Glutamatergic neuron (in vitro differentiated cells): ENCODE data around the gene HMG20B. TPM values are rescaled to one million over a fixed set of nuclear protein-coding genes. Genes with fewer than 3 reads are reported as not detected.

Source experiments
- DNase-seq: peaks from one replicate; pipeline ENCODE4 v3.0.0; 2022
- H3K27ac Mint-ChIP-seq: one replicate; pipeline ENCODE4 v1.8.0; 2020; ENCODE audit warnings: mild to moderate bottlenecking, mixed read lengths, inconsistent platforms; ENCODE audit not compliant: unreplicated experiment
- H3K27me3 Mint-ChIP-seq: one replicate; pipeline ENCODE4 v1.8.0; 2020; ENCODE audit warnings: mild to moderate bottlenecking, moderate library complexity, mixed read lengths, inconsistent platforms; ENCODE audit not compliant: unreplicated experiment
- H3K36me3 Mint-ChIP-seq: one replicate; pipeline ENCODE4 v1.8.0; 2020; ENCODE audit warnings: mild to moderate bottlenecking, mixed read lengths, inconsistent platforms; ENCODE audit not compliant: unreplicated experiment
- H3K4me1 Mint-ChIP-seq: one replicate; pipeline ENCODE4 v1.8.0; 2020; ENCODE audit warnings: mild to moderate bottlenecking, low read depth, mixed read lengths, inconsistent platforms; ENCODE audit not compliant: unreplicated experiment
- H3K4me3 Mint-ChIP-seq: one replicate; pipeline ENCODE4 v1.8.0; 2020; ENCODE audit warnings: mild to moderate bottlenecking, mixed read lengths, inconsistent platforms; ENCODE audit not compliant: unreplicated experiment
- H3K9me3 Mint-ChIP-seq: one replicate; pipeline ENCODE4 v1.8.0; 2020; ENCODE audit warnings: mild to moderate bottlenecking, moderate library complexity, mixed read lengths, inconsistent platforms; ENCODE audit not compliant: unreplicated experiment
- CTCF ChIP-seq: fragments of 200-600 bp; sonication (generic); IDR thresholded peaks from one replicate; pipeline ENCODE4 v1.5.0; 2021; ENCODE audit not compliant: partially characterized antibody, unreplicated experiment
- total RNA-seq: library from RNA; stranded (reverse); fragmentation: NEBNext Ultra II Directional; extraction: Animal tissue kit (Norgen Biotek cat#: 25700); gene quantifications from one replicate; pipeline ENCODE4 v1.2.1, GENCODE V29; 2021; ENCODE audit not compliant: unreplicated experiment

Gene HMG20B
- total RNA-seq, 1 donor from 2014 or later, result 55.3 TPM

- H3K36me3 Mint-ChIP-seq, result no peaks in the 10 kb centered on the region
- peaks cover 5% of the 10 kb centered on the region for H3K27me3 Mint-ChIP-seq
- H3K4me3 Mint-ChIP-seq, result no peak overlapping the region
- DNase-seq, result no peak
- no peak overlapping the region for H3K27ac Mint-ChIP-seq
- TF ChIP-seq CTCF, result no peak
- peaks cover 3% of the 10 kb centered on the region for H3K9me3 Mint-ChIP-seq
- H3K4me1 Mint-ChIP-seq, result peaks cover 4% of the 10 kb centered on the region
Measured at GRCh38 chr19:3550947-3551791, 21.6 kb upstream of the HMG20B start.

GRCh38 chr19:3551792-3552095 lies 21.0 kb upstream of the HMG20B start:
- TF ChIP-seq CTCF, result no peak
- Mint-ChIP-seq H3K9me3 (peaks cover 3% of the 10 kb centered on the region), H3K27me3 (peaks cover 10% of the 10 kb centered on the region), H3K36me3 (no peaks in the 10 kb centered on the region), H3K4me3 (no peak overlapping the region), H3K4me1 (peaks cover 9% of the 10 kb centered on the region), H3K27ac (no peak overlapping the region)
- DNase-seq, result no peak

GRCh38 chr19:3554254-3555083 lies 18.3 kb upstream of the HMG20B start:
- no peaks in the 10 kb centered on the region for H3K36me3 Mint-ChIP-seq
- H3K27ac Mint-ChIP-seq, result no peak overlapping the region
- no peak overlapping the region for H3K4me3 Mint-ChIP-seq
- DNase-seq, result no peak
- H3K27me3 Mint-ChIP-seq, result peaks cover 14% of the 10 kb centered on the region
- no peak for TF ChIP-seq CTCF
- peaks cover 5% of the 10 kb centered on the region for H3K9me3 Mint-ChIP-seq
- H3K4me1 Mint-ChIP-seq, result peaks cover 10% of the 10 kb centered on the region

GRCh38 chr19:3555653-3556422 lies 16.9 kb upstream of the HMG20B start:
- TF ChIP-seq CTCF, result no peak
- H3K4me1 Mint-ChIP-seq, result peaks cover 10% of the 10 kb centered on the region
- peak overlapping the region; percentile 86 for H3K27ac Mint-ChIP-seq

More at GRCh38 chr19:3555653-3556422, 16.9 kb upstream of the HMG20B start:
- peaks cover 5% of the 10 kb centered on the region for H3K9me3 Mint-ChIP-seq
- H3K4me3 Mint-ChIP-seq, result peak overlapping the region; percentile 94
- no peak for DNase-seq
- H3K36me3 Mint-ChIP-seq, result no peaks in the 10 kb centered on the region
- peaks cover 14% of the 10 kb centered on the region for H3K27me3 Mint-ChIP-seq
